DOHH2 (cell line): ENCODE measurements around the gene MT1X.

Experiments used
- H3F3A ChIP-seq: fragments of 200-600 bp; sonication (generic), shearing (Covaris generic); 2 replicates; pipeline ENCODE4 v1.6.0; 2016; ENCODE audit warnings: antibody characterized with exemption, mild to moderate bottlenecking; ENCODE audit not compliant: control insufficient read depth, insufficient read depth
- H3K27ac ChIP-seq: fragments of 200-600 bp; sonication (generic); 2 replicates; pipeline ENCODE4 v1.5.1; 2014; ENCODE audit warnings: low read depth, mild to moderate bottlenecking, low read length, moderate library complexity
- H3K27me3 ChIP-seq: fragments of 200-600 bp; sonication (generic); 2 replicates; pipeline ENCODE4 v1.6.1; 2014; ENCODE audit warnings: mild to moderate bottlenecking, low read length, mixed read lengths; ENCODE audit not compliant: control insufficient read depth
- H3K36me3 ChIP-seq: fragments of 200-600 bp; sonication (generic); 2 replicates; pipeline ENCODE4 v1.6.1; 2014; ENCODE audit warnings: mild to moderate bottlenecking, low read length, moderate library complexity, mixed read lengths; ENCODE audit not compliant: control insufficient read depth
- H3K4me1 ChIP-seq: fragments of 200-600 bp; sonication (generic); 2 replicates; pipeline ENCODE4 v1.6.1; 2014; ENCODE audit warnings: mild to moderate bottlenecking, low read length, mixed read lengths; ENCODE audit not compliant: control insufficient read depth
- H3K4me2 ChIP-seq: fragments of 200-600 bp; sonication (generic); 2 replicates; pipeline ENCODE4 v1.6.0; 2014; ENCODE audit warnings: mild to moderate bottlenecking, low read length, moderate library complexity
- H3K4me3 ChIP-seq: fragments of 200-600 bp; sonication (generic); 2 replicates; pipeline ENCODE4 v1.5.1; 2014; ENCODE audit warnings: mild to moderate bottlenecking, low read length, mixed read lengths
- H3K79me2 ChIP-seq: fragments of 200-600 bp; sonication (generic); 2 replicates; pipeline ENCODE4 v1.6.1; 2014; ENCODE audit warnings: mild to moderate bottlenecking, low read length, mixed read lengths; ENCODE audit not compliant: control insufficient read depth
- H3K9me2 ChIP-seq: fragments of 200-600 bp; sonication (generic); replicated peaks from 2 replicates; pipeline ENCODE4 v1.6.1; 2014; ENCODE audit warnings: mild to moderate bottlenecking, low read length, mixed read lengths; ENCODE audit not compliant: control insufficient read depth
- H3K9me3 ChIP-seq: fragments of 200-600 bp; sonication (generic); 2 replicates; pipeline ENCODE4 v1.6.1; 2014; ENCODE audit warnings: antibody characterized with exemption, low read length, mixed read lengths; ENCODE audit not compliant: control insufficient read depth, insufficient read depth
- H4K20me1 ChIP-seq: fragments of 200-600 bp; sonication (generic); 2 replicates; pipeline ENCODE4 v1.6.0; 2014; ENCODE audit warnings: low read depth, mild to moderate bottlenecking, antibody characterized with exemption, low read length, moderate library complexity; ENCODE audit not compliant: control insufficient read depth, insufficient read depth
- CTCF ChIP-seq: fragments of 200-600 bp; sonication (generic); IDR thresholded peaks from one replicate; pipeline ENCODE4 v1.5.1; 2014; ENCODE audit warnings: antibody characterized with exemption, mild to moderate bottlenecking, low read depth, low read length; ENCODE audit not compliant: poor library complexity, severe bottlenecking
- EZH2phosphoT487 ChIP-seq: fragments of 200-600 bp; sonication (generic); IDR thresholded peaks from 2 replicates; pipeline ENCODE4 v1.6.1; 2017; ENCODE audit warnings: borderline replicate concordance, mild to moderate bottlenecking, antibody characterized with exemption, low read length, moderate library complexity, mixed read lengths

Gene MT1X

GRCh38 chr16:56732366-56732765 lies 50.1 kb downstream of the MT1X start:
- Histone ChIP-seq H4K20me1 (peaks cover 24% of the 10 kb centered on the region; the same call in 1 of the 2 replicates), H3K27ac (no peak overlapping the region)
- TF ChIP-seq EZH2phosphoT487 (no peak), CTCF (no peak)

GRCh38 chr16:56732832-56733231 lies 50.6 kb downstream of the MT1X start:
- H3K4me3 ChIP-seq: no peak overlapping the region
- peaks cover 55% of the 10 kb centered on the region for H3K4me1 ChIP-seq
- H3K27ac ChIP-seq: no peak overlapping the region
- H3K9me2 ChIP-seq: no peaks in the 10 kb centered on the region
- peaks cover 83% of the 10 kb centered on the region for H3K79me2 ChIP-seq
- no peaks in the 10 kb centered on the region for H3K9me3 ChIP-seq
- no peaks in the 10 kb centered on the region for H3F3A ChIP-seq
- no peak for TF ChIP-seq EZH2phosphoT487
- no peak for TF ChIP-seq CTCF
- peak overlapping the region; percentile 76; the same call in 1 of the 2 replicates for H3K4me2 ChIP-seq
- peaks cover 16% of the 10 kb centered on the region for H3K36me3 ChIP-seq
- no peaks in the 10 kb centered on the region for H3K27me3 ChIP-seq
- peaks cover 24% of the 10 kb centered on the region; the same call in 1 of the 2 replicates for H4K20me1 ChIP-seq

More at GRCh38 chr16:56732366-56732765, 50.1 kb downstream of the MT1X start:
- no peaks in the 10 kb centered on the region for H3K9me3 ChIP-seq
- peaks cover 16% of the 10 kb centered on the region for H3K36me3 ChIP-seq
- H3K4me3 ChIP-seq: peak overlapping the region; percentile 100
- peaks cover 78% of the 10 kb centered on the region for H3K79me2 ChIP-seq
- no peaks in the 10 kb centered on the region for H3K9me2 ChIP-seq
- no peaks in the 10 kb centered on the region for H3F3A ChIP-seq
- H3K27me3 ChIP-seq: no peaks in the 10 kb centered on the region
- H3K4me2 ChIP-seq: peak overlapping the region; percentile 76
- peaks cover 55% of the 10 kb centered on the region for H3K4me1 ChIP-seq
